ENCODE data around the gene KLHL29.

The KLHL29 gene

DNA sequence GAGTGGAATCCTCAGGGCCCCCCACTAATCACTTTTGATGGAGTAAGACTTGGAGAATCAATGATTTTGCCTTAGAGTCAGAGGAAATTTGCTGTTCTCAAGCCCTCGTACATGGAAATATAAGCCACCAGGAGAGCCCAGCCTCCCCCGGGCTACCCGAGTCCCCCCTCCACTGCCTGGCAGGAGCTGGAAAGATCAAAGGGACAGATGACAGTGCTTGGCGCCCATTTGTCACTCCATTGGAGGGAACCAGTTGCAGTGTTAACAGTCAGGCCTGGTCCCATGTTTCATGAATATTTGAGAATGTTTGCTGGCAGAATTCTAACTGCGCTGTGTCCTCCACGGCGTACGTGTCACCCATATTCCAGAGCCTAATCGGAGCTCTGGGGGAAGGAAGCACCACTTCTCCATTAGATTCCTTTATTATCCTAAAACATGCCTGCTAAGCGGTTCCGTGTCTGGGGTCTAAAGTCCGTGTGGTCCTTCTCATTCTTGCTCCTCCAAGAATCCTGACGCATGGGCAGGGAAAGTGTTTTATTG, 202.4 kb downstream of the KLHL29 start:
- TF ChIP-seq, protein P1, sequence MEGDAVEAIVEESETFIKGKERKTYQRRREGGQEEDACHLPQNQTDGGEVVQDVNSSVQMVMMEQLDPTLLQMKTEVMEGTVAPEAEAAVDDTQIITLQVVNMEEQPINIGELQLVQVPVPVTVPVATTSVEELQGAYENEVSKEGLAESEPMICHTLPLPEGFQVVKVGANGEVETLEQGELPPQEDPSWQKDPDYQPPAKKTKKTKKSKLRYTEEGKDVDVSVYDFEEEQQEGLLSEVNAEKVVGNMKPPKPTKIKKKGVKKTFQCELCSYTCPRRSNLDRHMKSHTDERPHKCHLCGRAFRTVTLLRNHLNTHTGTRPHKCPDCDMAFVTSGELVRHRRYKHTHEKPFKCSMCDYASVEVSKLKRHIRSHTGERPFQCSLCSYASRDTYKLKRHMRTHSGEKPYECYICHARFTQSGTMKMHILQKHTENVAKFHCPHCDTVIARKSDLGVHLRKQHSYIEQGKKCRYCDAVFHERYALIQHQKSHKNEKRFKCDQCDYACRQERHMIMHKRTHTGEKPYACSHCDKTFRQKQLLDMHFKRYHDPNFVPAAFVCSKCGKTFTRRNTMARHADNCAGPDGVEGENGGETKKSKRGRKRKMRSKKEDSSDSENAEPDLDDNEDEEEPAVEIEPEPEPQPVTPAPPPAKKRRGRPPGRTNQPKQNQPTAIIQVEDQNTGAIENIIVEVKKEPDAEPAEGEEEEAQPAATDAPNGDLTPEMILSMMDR (IDR thresholded peaks at IDR 0.05; ENCODE audit: borderline replicate concordance, insufficient read depth, low read depth, low read length), result no peak
- no peak overlapping the region for H3K4me3 ChIP-seq (ENCODE audit: low read depth, low read length)

DNA sequence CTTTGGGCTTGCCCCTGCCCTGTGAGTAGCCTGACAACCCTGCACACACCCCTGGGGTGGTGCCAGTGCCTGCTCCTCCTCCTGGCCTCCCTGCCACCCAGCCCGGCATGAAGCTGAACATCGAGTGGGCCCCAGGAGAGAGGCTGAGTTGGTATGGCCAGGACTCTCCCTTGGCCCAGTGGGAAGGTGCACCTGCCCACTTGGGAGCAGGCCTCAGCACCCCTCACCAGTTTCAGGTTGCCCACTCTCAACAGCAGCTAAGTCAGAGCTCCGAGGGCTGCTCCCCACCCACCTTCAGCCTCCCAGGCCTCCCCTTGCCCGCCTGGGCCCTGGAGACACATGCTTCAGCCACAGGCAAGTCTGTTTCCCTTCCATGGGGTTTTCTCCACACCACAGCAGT, 203.1 kb downstream of the KLHL29 start:
- H3K4me3 ChIP-seq (ENCODE audit: low read depth, low read length), result no peak overlapping the region
- TF ChIP-seq, protein P1 (IDR thresholded peaks at IDR 0.05; ENCODE audit: borderline replicate concordance, insufficient read depth, low read depth, low read length), result no peak

DNA sequence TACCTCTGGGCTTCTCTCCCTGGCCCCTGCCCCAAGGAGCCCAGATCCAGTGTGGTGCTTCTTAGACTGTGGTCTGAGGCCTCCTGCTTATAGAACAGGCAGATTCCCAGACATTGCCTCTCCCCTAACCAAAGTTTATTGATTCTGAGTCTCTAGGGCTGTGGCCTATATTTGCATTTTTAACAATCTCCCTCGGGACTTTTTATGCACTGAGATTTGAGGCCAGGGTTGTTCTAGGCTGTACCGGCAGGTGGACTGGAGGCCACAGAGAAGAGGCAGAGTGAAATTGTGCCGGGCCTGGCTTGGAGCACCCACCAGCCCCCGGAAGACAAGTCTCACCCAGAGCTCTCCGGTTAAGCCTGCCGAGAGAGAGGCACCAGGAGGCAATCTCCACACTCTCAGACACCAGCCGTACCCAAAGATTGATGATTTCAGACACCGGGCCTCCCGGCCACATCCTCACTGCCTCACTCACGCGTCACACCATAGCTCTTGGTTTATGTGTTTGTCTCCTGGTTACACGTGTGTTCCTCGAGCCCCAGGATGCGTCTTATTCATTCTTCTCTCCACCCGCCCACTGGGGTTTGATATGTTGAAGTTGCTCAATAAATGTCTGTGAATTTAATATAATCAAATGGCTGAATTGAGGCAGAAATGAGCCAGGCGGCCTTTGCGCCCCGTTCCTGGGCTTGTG, 203.7 kb downstream of the KLHL29 start:
- TF ChIP-seq, protein P1 (IDR thresholded peaks at IDR 0.05; ENCODE audit: borderline replicate concordance, insufficient read depth, low read depth, low read length), result no peak
- no peak overlapping the region for H3K4me3 ChIP-seq (ENCODE audit: low read depth, low read length)

DNA sequence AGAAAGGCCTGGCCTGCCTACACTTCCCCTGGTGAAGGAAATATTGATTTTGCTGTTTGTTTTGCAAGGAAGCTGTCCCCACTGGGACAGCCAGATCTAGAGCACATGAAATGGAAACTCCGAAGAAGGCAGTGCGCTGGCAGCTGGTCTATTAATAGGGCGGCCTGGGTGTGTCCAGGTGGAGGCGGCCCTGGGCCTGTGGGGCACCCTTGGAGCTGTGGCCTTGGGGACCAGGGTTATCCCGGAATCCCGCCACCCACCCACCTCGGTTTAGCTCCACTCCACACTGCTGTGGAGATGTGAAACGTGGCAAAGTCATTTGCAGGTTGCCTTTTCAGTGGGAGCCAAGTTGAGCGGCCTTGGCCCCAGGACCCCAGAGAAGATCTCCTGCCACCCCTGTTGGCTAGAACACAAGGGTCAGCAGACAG, 204.3 kb downstream of the KLHL29 start:
- no peak overlapping the region for H3K4me3 ChIP-seq (ENCODE audit: low read depth, low read length)
- TF ChIP-seq, protein P1 (IDR thresholded peaks at IDR 0.05; ENCODE audit: borderline replicate concordance, insufficient read depth, low read depth, low read length), result no peak

DNA sequence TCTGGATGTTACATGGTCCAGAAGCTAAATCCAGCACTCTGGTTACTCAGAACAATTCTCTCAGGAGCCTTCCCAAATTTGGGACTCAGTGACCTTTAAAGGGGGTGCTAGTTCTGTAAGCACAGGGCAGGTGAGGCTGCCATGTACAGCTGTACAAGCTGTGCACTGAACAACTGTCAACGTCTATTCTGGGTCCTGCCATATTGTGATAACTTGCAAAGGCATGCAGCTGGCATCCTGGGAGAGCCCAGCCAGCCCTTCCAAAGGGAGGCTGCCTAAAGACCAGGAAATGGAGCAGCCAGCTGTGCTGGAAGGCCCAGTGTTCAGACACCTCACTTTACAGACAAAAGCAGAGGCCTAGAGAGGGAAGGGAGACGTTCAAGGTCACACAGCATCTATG, 204.8 kb downstream of the KLHL29 start:
- TF ChIP-seq, protein P1 (IDR thresholded peaks at IDR 0.05; ENCODE audit: borderline replicate concordance, insufficient read depth, low read depth, low read length), result no peak
- H3K4me3 ChIP-seq (ENCODE audit: low read depth, low read length), result no peak overlapping the region

DNA sequence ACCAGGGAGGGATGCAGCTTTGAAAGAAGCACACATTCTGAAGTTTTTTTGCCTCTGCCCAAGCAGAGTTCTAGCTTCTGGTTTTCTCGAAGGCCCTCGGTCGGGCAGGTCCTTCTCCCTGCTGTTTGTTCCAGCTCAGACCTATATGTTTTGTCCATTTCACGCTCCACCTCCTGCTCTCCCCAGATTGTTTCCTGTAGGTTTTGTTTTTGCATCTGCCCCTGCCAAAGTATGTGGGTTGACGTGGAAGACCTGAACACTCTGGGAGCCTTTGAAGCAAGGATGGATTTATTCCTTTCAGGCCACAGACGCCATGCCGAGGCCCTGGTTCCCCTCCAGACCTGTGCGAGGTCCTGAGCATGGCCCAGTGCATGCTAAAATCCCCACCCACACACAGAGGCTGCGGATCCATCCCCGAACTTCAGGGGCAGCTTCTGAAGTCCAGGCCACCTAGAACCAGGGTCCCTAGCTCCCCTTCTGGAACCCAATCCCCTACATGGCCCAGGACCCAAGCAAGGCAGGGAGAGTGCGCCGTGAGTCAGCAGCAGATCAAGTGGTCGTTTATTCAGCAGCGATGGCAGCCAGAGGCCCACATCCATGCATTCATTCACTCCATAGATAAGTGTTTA, 205.4 kb downstream of the KLHL29 start:
- TF ChIP-seq, protein P1 (IDR thresholded peaks at IDR 0.05; ENCODE audit: borderline replicate concordance, insufficient read depth, low read depth, low read length), result no peak

DNA sequence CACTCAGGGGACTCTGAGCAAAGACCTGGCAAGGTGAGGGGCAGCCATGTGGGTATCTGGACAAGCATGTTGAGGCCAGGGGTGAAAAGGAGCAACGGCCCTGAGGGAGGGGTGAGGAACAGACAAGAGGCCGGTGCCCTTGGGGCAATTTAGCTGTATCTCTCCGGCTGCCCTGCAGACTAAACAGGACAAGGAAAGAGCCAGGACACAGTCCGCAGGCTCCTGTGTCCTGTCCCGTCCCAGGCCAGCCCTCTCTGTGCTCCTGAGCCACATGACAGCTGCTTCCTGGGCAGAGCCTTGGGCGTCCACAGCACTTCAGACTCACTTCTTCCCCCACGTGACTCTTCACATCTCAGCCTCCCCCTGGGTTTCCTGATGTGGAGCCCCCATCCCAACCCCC, 206.1 kb downstream of the KLHL29 start:
- TF ChIP-seq, protein P1 (IDR thresholded peaks at IDR 0.05; ENCODE audit: borderline replicate concordance, insufficient read depth, low read depth, low read length), result no peak
- H3K4me3 ChIP-seq (ENCODE audit: low read depth, low read length), result no peak overlapping the region

More for the DNA sequence above, 205.4 kb downstream of the KLHL29 start:
- H3K4me3 ChIP-seq (ENCODE audit: low read depth, low read length), result no peak overlapping the region
